ENCODE results near the gene GABBR1. TPM values are rescaled to one million over a fixed set of nuclear protein-coding genes. Genes with fewer than 3 reads are reported as not detected.
A peak's percentile ranks its signal among the peaks of the same experiment; 100 is the strongest.

The GABBR1 gene
- total RNA-seq, 4 donors from 2014 or later = 30.6 to 47.8 (median 40.6) TPM

DNA sequence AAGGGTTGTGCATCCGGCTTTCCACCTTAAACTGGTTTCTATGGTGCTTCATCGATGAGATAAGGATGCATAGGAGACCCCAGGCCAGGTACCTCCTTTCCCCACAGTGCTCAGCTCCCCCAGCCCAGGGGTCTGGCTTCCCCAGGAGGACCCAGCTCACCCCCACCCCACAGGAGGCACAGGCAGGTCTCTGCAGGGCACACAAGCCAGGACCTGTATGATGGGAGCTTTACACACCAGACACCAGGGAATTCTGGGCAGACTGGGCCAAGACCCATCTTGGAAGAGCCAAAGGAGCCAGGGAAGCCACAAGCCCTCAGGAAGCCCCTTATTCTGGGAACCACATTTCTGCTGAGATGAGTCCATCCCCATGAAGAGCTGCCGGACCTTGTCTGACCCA, 103.0 kb downstream of the GABBR1 start:
- Histone ChIP-seq H3K9me3 (no peaks in the 10 kb centered on the region), H3K36me3 (no peaks in the 10 kb centered on the region), H3K27me3 (no peaks in the 10 kb centered on the region), H3K4me3 (no peak overlapping the region), H3K4me1 (no peaks in the 10 kb centered on the region), H3K27ac (replicated peaks in 1 of 4) (no peak overlapping the region)
- DNase-seq (ENCODE audit: extremely low spot score) = peak; percentile 21
- TF ChIP-seq, protein P1, sequence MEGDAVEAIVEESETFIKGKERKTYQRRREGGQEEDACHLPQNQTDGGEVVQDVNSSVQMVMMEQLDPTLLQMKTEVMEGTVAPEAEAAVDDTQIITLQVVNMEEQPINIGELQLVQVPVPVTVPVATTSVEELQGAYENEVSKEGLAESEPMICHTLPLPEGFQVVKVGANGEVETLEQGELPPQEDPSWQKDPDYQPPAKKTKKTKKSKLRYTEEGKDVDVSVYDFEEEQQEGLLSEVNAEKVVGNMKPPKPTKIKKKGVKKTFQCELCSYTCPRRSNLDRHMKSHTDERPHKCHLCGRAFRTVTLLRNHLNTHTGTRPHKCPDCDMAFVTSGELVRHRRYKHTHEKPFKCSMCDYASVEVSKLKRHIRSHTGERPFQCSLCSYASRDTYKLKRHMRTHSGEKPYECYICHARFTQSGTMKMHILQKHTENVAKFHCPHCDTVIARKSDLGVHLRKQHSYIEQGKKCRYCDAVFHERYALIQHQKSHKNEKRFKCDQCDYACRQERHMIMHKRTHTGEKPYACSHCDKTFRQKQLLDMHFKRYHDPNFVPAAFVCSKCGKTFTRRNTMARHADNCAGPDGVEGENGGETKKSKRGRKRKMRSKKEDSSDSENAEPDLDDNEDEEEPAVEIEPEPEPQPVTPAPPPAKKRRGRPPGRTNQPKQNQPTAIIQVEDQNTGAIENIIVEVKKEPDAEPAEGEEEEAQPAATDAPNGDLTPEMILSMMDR (IDR thresholded peaks at IDR 0.05) = no peak
- TF ChIP-seq POLR2AphosphoS5 (IDR thresholded peaks at IDR 0.05) = no peak
- TF ChIP-seq POLR2A (IDR thresholded peaks at IDR 0.05; ENCODE audit: low read depth) = no peak
- no peak for TF ChIP-seq EP300 (IDR thresholded peaks at IDR 0.05)
- intact Hi-C loops (cut with DNase I) = no loop called here
- 89% methylated on average over 3 of the region's 3 CpGs for WGBS

- Histone ChIP-seq H3K9me3 (no peaks in the 10 kb centered on the region), H3K27me3 (no peaks in the 10 kb centered on the region), H3K4me1 (no peaks in the 10 kb centered on the region), H3K27ac (replicated peaks in 1 of 4) (no peak overlapping the region), H3K4me3 (no peak overlapping the region), H3K36me3 (no peaks in the 10 kb centered on the region)
- WGBS = no CpG with 5 or more reads among the region's 2 CpGs
- intact Hi-C loops (cut with DNase I) = no loop called here
- TF ChIP-seq, protein P1 (IDR thresholded peaks at IDR 0.05) = no peak
- TF ChIP-seq POLR2A (IDR thresholded peaks at IDR 0.05; ENCODE audit: low read depth) (no peak), POLR2AphosphoS5 (IDR thresholded peaks at IDR 0.05) (no peak), EP300 (IDR thresholded peaks at IDR 0.05) (no peak)
- DNase-seq (ENCODE audit: extremely low spot score) = peak; percentile 80
Measured at GRCh38 chr6:29528988-29529560, 103.9 kb downstream of the GABBR1 start.

- Histone ChIP-seq H3K4me1 (no peaks in the 10 kb centered on the region), H3K4me3 (no peak overlapping the region), H3K36me3 (no peaks in the 10 kb centered on the region), H3K27ac (replicated peaks in 1 of 4) (no peak overlapping the region), H3K27me3 (no peaks in the 10 kb centered on the region), H3K9me3 (no peaks in the 10 kb centered on the region)
- 96% methylated on average over 5 of the region's 5 CpGs for WGBS
- TF ChIP-seq EP300 (IDR thresholded peaks at IDR 0.05) = no peak
- intact Hi-C loops (cut with DNase I) = no loop called here
- peak; percentile 88 for DNase-seq (ENCODE audit: extremely low spot score)
Measured at GRCh38 chr6:29528300-29528931, 104.6 kb downstream of the GABBR1 start.

- WGBS = 60% methylated on average over 2 of the region's 2 CpGs
- Histone ChIP-seq H3K27ac (replicated peaks in 1 of 4) (no peak overlapping the region), H3K9me3 (no peaks in the 10 kb centered on the region), H3K4me1 (no peaks in the 10 kb centered on the region), H3K27me3 (no peaks in the 10 kb centered on the region), H3K36me3 (no peaks in the 10 kb centered on the region), H3K4me3 (no peak overlapping the region)
- peak; percentile 79 for DNase-seq (ENCODE audit: extremely low spot score)
- no peak for TF ChIP-seq POLR2A (IDR thresholded peaks at IDR 0.05; ENCODE audit: low read depth)
- TF ChIP-seq, protein P1 (IDR thresholded peaks at IDR 0.05) = no peak
- TF ChIP-seq POLR2AphosphoS5 (IDR thresholded peaks at IDR 0.05) = no peak
- no peak for TF ChIP-seq EP300 (IDR thresholded peaks at IDR 0.05)
- intact Hi-C loops (cut with DNase I) = no loop called here
Measured at GRCh38 chr6:29527564-29527963, 105.4 kb downstream of the GABBR1 start.

DNA sequence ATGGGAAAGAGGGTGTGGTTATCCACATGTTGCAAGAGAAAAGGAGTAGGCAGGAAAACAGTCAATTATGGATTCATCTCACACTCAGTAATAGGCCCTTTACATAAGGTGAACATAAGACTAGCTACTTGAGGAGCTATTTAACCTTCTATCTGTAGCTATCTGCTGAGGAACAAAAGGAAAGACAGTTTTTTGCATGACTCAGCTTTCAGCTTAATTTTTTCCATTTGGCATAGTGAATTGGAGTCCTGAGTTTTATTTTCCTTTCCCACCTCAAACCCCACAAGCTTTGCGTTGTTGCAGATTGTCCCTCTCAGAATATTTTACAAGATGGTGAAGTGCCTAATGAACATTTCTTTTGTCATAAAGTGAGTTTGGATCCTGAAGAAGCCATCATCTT, 105.9 kb downstream of the GABBR1 start:
- no peaks in the 10 kb centered on the region for H3K36me3 ChIP-seq
- intact Hi-C loops (cut with DNase I) = no loop called here
- H3K27me3 ChIP-seq = no peaks in the 10 kb centered on the region
- DNase-seq (ENCODE audit: extremely low spot score) = no peak
- no peak overlapping the region for H3K27ac ChIP-seq (replicated peaks in 1 of 4)
- TF ChIP-seq POLR2A (IDR thresholded peaks at IDR 0.05; ENCODE audit: low read depth) = no peak
- TF ChIP-seq, protein P1 (IDR thresholded peaks at IDR 0.05) = no peak
- TF ChIP-seq EP300 (IDR thresholded peaks at IDR 0.05) = no peak
- no peak for TF ChIP-seq POLR2AphosphoS5 (IDR thresholded peaks at IDR 0.05)
- H3K4me1 ChIP-seq = no peaks in the 10 kb centered on the region
- H3K9me3 ChIP-seq = no peaks in the 10 kb centered on the region
- WGBS = 74% methylated on average over 1 of the region's 1 CpG
- H3K4me3 ChIP-seq = no peak overlapping the region

Measured in esophagus muscularis mucosa (tissue), 4 donors.